ENCODE data around the gene TSR1.

The TSR1 gene

GRCh38 chr17:2368359-2368758 lies 32.1 kb upstream of the TSR1 start:
- no peak for DNase-seq

GRCh38 chr17:2366747-2367494 lies 30.7 kb upstream of the TSR1 start:
- DNase-seq: no peak

DNA sequence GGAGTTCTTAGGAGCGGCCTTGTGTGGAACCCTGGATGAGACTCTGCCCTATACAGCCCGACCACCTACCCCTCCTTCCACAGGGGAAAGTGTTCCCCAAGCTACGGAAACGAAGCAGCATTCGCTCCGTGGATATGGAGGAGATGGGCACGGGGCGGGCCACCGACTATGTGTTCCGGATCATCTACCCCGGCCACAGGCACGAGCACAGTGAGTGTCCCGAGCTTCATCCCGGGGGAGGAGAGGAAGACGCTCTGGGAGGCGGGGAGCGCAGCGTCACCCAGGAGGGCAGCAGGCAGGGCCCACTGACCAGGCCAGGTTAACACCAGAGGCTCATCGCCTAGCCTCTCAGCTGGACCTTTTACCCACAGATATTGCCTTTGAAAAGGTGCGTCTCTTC lies 28.9 kb upstream of the TSR1 start:
- DNase-seq: no peak

DNA sequence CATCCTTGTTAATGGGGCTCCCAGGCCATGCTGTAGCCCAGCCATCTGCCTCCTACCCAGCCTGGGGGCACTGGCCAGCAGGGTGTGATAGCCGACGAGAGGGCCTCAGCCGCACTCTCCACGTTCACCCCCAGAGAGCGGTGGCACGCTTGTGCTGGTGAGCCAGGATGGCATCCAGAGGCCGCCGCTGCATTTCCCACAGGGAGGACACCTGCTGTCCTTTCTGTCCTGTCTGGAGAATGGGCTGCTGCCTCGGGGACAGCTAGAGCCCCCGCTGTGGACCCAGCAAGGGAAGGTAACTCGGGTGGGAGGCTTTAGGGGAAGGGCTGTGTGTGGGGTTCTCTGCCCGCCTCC lies 28.5 kb upstream of the TSR1 start:
- no peak for DNase-seq

GRCh38 chr17:2363851-2364762 lies 27.9 kb upstream of the TSR1 start:
- DNase-seq: no peak

GRCh38 chr17:2363318-2363717 lies 27.1 kb upstream of the TSR1 start:
- DNase-seq: no peak

DNA sequence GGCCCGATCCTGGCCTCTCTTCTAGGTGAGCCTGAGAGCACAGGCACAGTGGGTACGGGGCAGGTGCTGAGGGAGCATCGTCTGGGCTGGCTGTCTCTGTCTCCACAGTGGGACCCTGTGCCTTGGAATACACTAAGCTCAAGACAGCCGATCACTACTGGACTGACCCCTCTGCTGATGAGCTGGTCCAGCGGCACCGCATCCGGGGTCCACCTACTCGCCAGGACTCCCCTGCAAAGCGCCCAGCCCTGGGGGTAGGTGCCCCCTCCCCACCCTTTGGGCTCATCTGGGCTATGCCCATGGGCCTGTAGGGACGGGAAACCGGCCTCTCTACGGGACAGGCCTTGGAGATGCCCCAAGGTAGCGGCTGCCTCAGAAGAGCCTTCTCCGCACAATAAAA lies 26.6 kb upstream of the TSR1 start:
- DNase-seq: no peak

DNA sequence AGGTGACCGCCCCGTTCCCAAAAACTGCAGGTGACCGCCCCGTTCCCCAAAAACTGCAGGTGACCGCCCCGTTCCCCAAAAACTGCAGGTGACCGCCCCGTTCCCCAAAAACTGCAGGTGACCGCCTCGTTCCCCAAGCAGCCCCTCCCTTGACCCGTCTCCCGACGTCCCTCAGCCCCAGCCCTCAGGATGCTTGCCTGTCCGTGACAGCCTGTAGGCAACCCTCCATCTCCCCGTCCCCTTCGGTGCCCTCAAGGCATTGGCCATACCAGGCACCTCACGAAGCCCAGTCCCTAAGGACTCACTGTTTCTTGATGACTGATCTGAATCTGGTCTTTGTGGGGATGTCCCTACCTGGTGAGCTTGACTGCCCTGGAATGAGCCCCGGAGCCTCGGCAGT lies 26.2 kb upstream of the TSR1 start:
- no peak for DNase-seq

GRCh38 chr17:2362016-2362415 lies 25.8 kb upstream of the TSR1 start:
- no peak for DNase-seq

DNA sequence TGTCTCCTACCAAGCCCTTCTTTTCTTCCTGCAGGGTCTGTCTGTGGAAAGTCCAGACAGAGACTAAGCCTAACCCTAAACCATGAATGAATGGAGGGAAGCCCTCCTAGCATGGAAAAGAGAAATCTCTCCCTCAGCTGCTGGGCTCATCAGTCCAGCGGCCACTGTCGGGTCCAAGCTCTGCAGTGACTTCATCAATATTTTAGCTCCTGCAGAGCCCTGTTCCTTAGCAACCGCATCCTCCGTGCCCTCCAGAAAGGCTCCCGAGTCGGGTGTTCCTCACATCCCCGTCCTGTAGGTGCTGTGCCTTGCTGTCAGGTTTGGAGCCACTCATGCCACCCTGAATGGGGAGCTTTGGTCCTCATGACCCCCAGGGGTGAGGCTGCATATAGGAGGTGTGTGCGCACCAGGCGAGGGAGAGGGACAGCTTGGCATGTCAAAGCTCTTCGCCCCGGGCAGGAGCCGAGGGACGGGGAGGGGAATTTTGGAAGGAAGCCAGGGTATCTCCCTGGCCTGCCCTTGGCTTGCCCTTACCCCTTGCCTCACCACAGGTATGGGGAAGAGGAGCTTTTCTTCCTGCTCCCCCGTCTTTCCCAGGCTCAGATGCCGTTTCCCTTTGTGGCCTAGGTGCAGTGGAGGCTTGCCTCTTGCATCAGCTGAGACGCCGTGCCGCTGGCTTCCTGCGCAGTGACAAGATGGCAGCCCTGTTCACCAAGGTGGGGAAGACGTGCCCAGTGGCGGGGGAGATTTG lies 24.9 kb upstream of the TSR1 start:
- no peak for DNase-seq

- DNase-seq: no peak
These were observed 21.7 kb upstream of the TSR1 start for GRCh38 chr17:2357931-2358434.

GRCh38 chr17:2357237-2357636 lies 21.0 kb upstream of the TSR1 start:
- DNase-seq: no peak

- DNase-seq: no peak
These were observed 18.1 kb upstream of the TSR1 start for GRCh38 chr17:2354311-2354710.

DNA sequence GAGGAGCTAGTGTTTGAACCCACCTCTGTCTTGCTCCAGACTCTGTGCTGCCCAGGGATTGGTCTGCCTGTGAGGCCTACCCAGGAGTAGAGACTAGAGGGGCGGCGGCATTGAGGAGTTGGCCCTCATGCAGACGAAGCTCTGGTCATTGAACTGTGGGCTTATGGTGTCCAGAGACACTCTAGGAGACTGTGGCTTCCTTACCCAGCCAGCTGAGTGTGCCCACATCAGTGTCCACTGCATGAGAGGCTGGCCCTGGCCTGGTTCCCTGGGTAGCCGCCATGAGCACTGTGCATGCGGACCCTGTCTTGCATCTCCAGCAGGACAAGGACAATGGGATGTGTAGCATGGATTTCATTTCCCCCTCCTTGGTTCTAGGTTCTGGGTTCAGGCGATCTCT lies 15.0 kb upstream of the TSR1 start:
- DNase-seq: no peak

GRCh38 chr17:2347805-2348685 lies 11.8 kb upstream of the TSR1 start:
- peak; percentile 77 for DNase-seq

GRCh38 chr17:2346475-2346874 lies 10.2 kb upstream of the TSR1 start:
- no peak for DNase-seq

DNA sequence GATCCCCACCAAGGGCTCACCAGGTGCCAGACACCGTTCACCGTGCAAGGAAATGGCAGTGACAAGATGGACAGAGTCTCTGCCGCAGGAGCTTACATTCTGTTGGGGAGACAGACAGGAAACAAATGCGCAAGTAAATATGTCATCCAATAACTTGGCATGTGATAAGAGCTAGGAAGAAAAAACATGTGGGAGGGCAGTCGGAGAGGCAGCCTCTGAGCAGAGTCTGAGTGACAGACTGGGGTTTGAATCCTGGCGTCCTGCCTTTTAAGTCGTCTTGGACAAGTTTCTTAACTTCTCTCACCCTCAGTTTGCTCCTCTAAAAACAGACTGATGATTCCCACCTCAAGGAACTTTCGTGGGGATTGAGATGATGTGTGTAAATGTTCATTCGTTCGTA lies 8.3 kb upstream of the TSR1 start:
- no peak for DNase-seq

DNA sequence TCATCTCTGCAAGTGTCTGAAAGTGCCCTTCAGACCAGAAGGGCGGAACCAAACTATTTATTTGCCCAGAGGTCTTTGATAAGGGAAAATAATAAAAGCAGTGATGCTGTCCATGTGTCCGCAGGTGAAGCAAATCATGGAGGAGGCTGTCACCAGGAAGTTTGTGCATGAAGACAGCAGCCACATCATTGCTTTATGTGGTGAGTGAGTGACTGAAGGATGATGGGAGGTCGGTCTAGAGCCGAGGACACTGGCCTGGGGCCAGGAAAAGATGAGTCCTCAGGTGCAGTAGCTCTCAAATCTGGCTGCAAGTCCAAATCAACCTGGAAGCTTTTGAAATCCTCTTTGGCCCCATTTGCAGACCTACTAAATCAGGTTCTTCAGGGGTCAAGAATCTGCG lies 7.2 kb upstream of the TSR1 start:
- no peak for DNase-seq

- DNase-seq: peak; percentile 29
These were observed 2.0 kb upstream of the TSR1 start for GRCh38 chr17:2338315-2338657.

DNA sequence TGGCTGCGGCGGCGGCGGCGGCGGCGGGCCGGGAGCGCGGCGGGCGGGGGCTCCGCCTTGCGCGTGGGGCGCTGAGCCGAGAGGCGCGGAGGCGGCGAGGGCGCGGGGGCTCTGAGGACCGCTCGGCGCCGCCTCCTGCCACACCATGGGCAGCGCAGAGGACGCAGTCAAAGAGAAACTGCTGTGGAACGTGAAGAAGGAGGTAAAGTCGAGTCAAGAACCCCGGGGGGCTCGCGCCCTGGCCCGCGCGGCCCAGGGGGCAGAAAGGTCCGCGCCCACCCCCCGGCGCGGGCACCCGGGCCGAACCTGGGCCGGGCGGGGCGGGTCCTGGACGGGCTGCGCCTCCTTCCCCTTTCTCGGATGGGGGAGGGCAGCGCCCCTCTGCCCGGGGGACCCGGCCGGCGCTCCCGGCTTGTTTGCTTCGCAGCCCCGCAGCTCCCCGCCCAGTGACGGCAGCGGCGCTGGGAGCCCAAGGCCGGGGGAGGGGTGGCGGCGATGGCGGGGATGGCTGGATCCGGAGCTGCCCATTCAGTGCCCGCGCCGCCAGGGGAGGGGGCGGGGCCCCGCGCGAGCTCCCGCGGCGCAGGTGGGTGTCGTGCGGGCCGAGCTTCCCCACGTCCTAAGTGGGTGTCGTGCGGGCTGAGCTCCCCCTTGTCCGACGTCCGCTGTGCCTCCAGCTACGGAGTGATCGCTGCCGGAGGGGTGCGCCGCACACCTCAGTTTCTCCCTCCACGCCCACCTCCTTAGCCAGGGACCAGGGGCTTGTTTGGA lies 1.5 kb upstream of the TSR1 start:
- DNase-seq: peak; percentile 56

GRCh38 chr17:2336852-2337543 lies 741 bp upstream of the TSR1 start, which contains the start of gene SGSM2:
TSS of gene SGSM2 (plus strand) at chr17:2337501. CDS start at chr17:2337689, 188 bp downstream.
- peak; percentile 61 for DNase-seq
